LNCaP clone FGC (cell line): ENCODE results near the gene DCN.

Source experiments
- DNase-seq: peaks from one replicate; pipeline ENCODE4 v3.0.0-alpha.2; 2011; ENCODE audit warnings: low read depth
- H3K4me3 ChIP-seq: 2 replicates; pipeline ENCODE4 v1.5.1; 2011; ENCODE audit warnings: mild to moderate bottlenecking, low read depth, low read length, control low read depth
- TF ChIP-seq, protein P1 (sequence below): IDR thresholded peaks from 2 replicates; pipeline ENCODE4 v1.5.1; 2012; ENCODE audit warnings: mild to moderate bottlenecking; ENCODE audit not compliant: control insufficient read depth, insufficient read depth; ENCODE audit errors: extremely low read depth

Gene DCN

GRCh38 chr12:91094032-91094662 is 88.5 kb downstream of the DCN start:
- no peak overlapping the region for H3K4me3 ChIP-seq
- TF ChIP-seq, protein P1, sequence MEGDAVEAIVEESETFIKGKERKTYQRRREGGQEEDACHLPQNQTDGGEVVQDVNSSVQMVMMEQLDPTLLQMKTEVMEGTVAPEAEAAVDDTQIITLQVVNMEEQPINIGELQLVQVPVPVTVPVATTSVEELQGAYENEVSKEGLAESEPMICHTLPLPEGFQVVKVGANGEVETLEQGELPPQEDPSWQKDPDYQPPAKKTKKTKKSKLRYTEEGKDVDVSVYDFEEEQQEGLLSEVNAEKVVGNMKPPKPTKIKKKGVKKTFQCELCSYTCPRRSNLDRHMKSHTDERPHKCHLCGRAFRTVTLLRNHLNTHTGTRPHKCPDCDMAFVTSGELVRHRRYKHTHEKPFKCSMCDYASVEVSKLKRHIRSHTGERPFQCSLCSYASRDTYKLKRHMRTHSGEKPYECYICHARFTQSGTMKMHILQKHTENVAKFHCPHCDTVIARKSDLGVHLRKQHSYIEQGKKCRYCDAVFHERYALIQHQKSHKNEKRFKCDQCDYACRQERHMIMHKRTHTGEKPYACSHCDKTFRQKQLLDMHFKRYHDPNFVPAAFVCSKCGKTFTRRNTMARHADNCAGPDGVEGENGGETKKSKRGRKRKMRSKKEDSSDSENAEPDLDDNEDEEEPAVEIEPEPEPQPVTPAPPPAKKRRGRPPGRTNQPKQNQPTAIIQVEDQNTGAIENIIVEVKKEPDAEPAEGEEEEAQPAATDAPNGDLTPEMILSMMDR: no peak
- DNase-seq: no peak

DNA sequence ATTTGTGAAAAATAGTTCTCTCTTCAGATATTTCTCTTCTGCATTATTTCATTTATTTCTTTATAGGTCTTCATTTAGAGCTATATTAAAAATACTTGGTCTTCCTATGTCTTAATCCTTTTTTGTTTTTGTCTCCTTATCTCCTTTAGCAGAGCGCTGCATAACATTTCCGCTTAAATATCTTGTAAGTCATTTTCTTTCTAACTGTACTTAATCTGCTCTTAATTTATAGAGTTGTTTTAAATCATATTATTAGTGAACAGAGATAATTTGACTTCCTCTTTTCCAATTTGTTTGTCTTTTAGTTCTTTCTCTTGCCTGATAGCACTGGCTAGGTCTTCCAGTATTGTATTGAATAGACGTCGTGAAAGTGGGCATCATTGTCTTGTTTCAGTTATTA is 89.3 kb downstream of the DCN start:
- DNase-seq: no peak
- TF ChIP-seq, protein P1: no peak
- H3K4me3 ChIP-seq: no peak overlapping the region

DNA sequence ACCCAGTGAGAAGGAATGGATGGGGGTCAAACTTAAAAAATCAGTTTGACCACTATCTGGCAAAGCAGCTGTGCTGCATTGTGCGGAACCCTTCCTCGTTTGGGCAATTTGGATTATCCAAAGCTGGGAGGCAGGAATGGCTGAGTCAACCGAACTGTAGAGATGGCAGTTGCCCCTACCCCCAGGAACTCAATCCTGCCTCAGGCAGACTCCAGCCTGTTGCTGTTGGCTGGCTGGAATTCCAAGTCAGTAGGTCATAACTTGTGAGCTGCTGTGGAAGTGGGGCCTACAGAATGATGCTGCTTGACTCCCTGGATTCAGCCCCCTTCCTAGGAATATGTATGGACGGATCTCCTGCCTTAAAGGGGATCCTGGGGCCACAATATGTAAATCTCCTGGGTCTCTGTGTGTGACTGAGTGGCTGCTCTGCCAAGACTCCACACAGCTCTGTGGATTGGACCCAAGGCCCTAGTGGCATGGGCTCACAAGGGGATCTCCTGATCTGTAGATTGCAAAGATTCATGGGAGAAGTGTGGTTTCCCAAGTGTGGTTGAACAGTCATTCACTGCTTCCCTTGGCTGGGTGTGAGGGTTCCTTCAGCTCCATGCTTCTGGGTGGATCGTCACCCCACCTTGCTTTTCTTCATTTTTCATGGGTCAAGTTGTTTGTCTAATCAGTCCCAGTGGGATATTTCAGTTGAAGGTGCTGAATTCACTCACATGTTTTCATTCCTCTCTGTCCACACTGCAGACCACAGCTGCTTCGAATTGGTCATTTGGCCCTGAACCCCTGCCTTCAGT is 90.5 kb downstream of the DCN start:
- DNase-seq: no peak
- H3K4me3 ChIP-seq: no peak overlapping the region
- TF ChIP-seq, protein P1: no peak
